GM20000 (cell line): ENCODE data around the gene ZNF581.

Source experiments
- DNase-seq: peaks from one replicate; pipeline ENCODE4 v3.0.0; 2012; ENCODE audit warnings: low spot score
- TF ChIP-seq, protein P1 (sequence below): IDR thresholded peaks from 2 replicates; pipeline ENCODE4 v1.5.1; 2012; ENCODE audit warnings: mild to moderate bottlenecking, control low read depth; ENCODE audit errors: extremely low read depth, missing control alignments

The ZNF581 gene

DNA sequence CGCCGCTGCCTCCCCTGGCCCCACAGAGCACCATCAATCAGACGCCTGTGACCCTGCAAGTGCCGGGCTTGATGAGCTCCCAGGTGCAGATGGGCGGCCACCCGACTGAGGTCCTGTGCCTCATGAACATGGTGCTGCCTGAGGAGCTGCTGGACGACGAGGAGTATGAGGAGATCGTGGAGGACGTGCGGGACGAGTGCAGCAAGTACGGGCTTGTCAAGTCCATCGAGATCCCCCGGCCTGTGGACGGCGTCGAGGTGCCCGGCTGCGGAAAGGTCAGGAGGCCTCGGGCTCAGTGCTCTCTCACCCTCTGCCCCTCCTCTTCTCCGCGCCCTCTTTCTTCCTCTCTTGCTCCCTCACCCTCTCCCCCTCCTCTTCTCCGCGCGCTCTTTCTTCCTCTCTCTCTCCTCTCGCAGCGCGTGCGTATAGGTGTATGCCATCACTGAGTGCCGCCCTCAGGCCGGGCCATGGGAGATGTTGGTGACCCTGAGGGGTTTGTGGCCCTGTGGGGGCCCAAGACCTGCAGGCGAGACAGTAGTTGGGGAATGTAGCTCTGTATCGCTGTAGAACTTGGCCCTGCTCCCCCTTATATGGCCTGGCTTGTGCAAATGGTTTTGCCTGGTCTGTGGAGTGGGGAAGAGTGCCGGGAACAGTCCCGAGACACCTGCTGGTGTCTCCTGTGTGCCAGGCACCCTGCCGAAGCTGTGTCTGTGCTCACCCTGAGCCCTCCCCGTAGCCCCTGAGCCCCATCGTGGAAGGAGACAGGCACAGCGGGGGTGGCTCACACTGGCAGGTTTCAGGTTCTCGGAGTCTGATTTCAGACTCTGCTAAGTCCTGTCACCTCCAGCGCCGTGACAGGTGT is 26.2 kb downstream of the ZNF581 start:
- TF ChIP-seq, protein P1, sequence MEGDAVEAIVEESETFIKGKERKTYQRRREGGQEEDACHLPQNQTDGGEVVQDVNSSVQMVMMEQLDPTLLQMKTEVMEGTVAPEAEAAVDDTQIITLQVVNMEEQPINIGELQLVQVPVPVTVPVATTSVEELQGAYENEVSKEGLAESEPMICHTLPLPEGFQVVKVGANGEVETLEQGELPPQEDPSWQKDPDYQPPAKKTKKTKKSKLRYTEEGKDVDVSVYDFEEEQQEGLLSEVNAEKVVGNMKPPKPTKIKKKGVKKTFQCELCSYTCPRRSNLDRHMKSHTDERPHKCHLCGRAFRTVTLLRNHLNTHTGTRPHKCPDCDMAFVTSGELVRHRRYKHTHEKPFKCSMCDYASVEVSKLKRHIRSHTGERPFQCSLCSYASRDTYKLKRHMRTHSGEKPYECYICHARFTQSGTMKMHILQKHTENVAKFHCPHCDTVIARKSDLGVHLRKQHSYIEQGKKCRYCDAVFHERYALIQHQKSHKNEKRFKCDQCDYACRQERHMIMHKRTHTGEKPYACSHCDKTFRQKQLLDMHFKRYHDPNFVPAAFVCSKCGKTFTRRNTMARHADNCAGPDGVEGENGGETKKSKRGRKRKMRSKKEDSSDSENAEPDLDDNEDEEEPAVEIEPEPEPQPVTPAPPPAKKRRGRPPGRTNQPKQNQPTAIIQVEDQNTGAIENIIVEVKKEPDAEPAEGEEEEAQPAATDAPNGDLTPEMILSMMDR = no peak
- no peak for DNase-seq

DNA sequence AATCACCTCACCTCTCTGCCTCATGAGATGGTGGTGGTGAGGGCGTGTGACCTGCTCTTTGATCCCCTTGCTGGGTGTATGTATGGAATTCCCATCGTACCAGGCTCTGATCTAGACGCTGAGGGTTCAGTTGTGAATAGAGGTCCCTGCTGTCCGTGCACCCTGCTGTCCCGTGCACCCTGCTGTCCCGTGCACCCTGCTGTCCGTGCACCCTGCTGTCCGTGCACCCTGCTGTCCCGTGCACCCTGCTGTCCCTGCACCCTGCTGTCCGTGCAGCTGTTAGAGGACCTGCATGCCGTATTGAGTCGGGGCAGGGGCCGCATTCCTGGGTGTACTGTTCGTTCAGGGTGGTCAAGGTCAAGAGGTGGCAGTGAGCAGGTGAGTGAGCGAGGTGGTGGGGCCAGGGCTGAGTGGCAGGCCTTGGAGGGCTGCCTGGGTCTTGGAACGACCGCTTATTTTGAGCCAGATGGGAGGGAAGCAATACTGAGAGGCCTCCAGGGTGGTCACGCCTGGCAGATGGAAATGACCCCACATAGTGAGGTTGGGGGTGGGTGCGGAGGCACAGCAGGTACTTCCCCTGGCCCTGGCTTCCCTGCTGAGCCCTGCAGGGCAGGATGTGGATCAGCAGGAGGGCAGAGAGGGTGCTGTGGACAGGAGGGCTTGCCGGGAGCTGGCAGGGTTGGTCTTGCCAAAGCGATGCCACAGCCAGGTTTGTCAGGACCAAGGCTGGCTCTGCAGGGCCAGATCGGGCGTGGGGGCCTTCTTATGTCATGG is 27.0 kb downstream of the ZNF581 start:
- TF ChIP-seq, protein P1 = no peak
- no peak for DNase-seq

DNA sequence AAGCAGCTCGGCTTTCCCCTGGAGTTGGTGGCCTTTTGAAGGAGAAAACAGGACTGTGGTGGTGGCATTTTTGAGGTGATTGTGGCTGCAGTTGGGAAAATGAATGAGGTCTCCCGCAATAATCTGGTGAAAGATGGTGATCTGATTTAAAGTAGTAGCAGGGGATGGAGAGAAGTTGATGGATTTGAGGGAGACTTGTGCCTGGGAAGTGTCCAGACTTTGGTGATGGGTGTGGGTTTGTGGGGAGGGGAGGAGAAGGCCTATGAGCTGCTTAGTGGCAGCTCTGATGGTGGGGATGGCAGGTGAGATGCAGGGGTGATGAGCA is 27.6 kb downstream of the ZNF581 start:
- DNase-seq = no peak
- TF ChIP-seq, protein P1 = no peak

DNA sequence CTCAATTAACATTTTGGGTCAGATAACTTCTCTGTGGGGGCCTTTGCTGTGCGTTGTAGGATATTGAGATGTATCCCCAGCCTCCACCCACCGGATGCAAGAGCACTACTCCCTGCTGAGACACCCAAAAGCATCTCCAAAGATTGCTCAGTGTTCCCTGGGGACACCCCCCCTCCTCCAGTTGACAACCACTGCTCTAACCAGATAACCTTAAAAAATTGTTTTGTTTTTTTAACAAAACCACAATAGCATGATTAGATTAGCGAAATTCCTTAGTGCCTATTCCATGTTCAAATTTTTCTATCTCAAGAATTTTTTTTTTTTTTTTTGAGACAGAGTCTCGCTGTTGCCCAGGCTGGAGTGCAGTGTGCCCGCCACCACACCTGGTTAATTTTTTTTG is 29.0 kb downstream of the ZNF581 start:
- TF ChIP-seq, protein P1 = no peak
- no peak for DNase-seq

DNA sequence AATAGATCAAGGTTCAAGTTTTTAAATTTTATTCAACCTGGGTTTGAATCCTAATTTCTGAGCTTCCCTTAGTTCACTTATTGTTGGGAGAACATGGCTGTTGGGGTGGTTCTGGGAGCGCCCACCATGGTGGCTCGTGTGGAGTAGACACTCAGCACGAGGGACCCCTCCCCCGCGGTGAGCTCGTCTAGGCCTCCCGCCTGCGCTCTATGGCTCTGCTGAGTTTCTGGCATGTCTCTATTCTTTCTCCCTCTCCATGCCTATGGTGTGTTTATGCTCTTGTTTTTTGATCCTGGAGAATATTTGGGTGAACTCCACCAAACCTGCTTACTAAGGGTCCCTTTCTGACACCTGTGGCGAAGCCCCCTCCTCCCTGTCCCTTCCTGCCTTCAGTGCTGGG is 30.0 kb downstream of the ZNF581 start:
- TF ChIP-seq, protein P1 = no peak
- DNase-seq = no peak

DNA sequence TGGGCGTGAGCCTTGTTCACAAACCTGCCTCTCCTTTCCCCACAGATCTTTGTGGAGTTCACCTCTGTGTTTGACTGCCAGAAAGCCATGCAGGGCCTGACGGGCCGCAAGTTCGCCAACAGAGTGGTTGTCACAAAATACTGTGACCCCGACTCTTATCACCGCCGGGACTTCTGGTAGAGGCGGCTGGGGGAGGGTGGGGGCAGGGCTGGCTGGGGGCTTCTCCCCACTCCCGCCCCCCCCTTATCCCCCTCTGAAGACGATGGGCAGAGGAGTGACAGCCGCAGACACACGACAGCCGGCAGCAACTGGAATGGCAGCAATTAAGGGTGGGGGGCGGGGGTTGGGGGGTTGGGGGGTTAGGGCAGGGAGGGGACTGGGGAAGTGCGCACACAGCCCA is 30.4 kb downstream of the ZNF581 start:
- TF ChIP-seq, protein P1 = no peak
- DNase-seq = no peak

DNA sequence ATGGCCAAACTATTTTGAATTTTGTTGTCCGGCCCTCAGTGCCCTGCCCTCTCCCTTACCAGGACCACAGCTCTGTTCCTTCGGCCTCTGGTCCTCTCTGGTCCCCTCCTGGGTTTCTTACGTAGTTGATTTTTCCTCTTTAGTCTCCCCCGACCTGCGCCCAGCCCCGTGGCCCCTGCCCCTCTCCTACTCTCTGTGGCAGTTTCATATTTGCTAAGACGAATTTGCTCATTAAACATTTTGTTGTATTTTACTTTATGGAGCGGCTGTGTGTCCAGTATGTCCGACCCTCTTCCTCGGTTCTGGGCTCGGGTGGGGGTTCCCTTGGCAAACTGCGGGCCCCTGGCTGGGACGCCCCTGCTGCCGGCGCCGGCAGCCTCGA is 31.0 kb downstream of the ZNF581 start:
- no peak for DNase-seq
- TF ChIP-seq, protein P1 = no peak
